ENCODE data around the gene MEGF8.

GRCh38 chr19:42421101-42421500 is 95.7 kb downstream of the MEGF8 start:
- TF ChIP-seq CTCF (IDR thresholded peaks at IDR 0.05; ENCODE audit: extremely low read depth in 1 of 2, insufficient read depth in 1 of 2, low read depth in 1 of 2, low read length in 2 of 2), result no peak
- TF ChIP-seq MYC (IDR thresholded peaks at IDR 0.05; ENCODE audit: low read depth, low read length), result no peak
- TF ChIP-seq FOS (IDR thresholded peaks at IDR 0.05; ENCODE audit: borderline replicate concordance, insufficient read depth, low read length), result no peak
- TF ChIP-seq POLR2A (IDR thresholded peaks at IDR 0.05; ENCODE audit: low read depth, low read length), result no peak
- TF ChIP-seq, protein P1, sequence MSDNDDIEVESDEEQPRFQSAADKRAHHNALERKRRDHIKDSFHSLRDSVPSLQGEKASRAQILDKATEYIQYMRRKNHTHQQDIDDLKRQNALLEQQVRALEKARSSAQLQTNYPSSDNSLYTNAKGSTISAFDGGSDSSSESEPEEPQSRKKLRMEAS (IDR thresholded peaks at IDR 0.05; ENCODE audit: insufficient read depth, insufficient read length), result no peak
- no peak for TF ChIP-seq POLR2AphosphoS5 (IDR thresholded peaks at IDR 0.05; ENCODE audit: insufficient read depth, low read depth, low read length)
- no peak for TF ChIP-seq EZH2 (IDR thresholded peaks at IDR 0.05; ENCODE audit: borderline replicate concordance, low read depth, low read length, severe bottlenecking)

Data from endothelial cell of umbilical vein (primary cell).